CD4-positive, alpha-beta memory T cell (primary cell): ENCODE measurements around the gene PLEKHA1. TPM values are rescaled to one million over a fixed set of nuclear protein-coding genes. Genes with fewer than 3 reads are reported as not detected.

Experiments used
- CTCF ChIA-PET: fragments of 350-600 bp; sonication (Branson Sonifier 250); formaldehyde crosslinking; loops from one replicate; lab custom pipeline; 2021; ENCODE audit warnings: inconsistent platforms; ENCODE audit not compliant: partially characterized antibody; lab: Charles Lee
- POLR2A ChIA-PET: fragments of 350-600 bp; sonication (Branson Sonifier 250); formaldehyde crosslinking; loops from one replicate; lab custom pipeline; 2021; ENCODE audit not compliant: partially characterized antibody; lab: Charles Lee
- DNase-seq, 5 donors: peaks; one replicate each; pipeline versions ENCODE4 v3.0.0 to v3.0.0-alpha.2; 2020 to 2022; ENCODE audit warnings: mixed read lengths in 1 of 5
- H3K27ac ChIP-seq: one replicate; pipeline ENCODE4 v1.7.0; 2013; ENCODE audit warnings: low read depth, low read length
- H3K27me3 ChIP-seq: 2 replicates; pipeline ENCODE4 v1.7.0; 2013; ENCODE audit warnings: mild to moderate bottlenecking, low read length, moderate library complexity; ENCODE audit not compliant: insufficient read depth
- H3K36me3 ChIP-seq: 2 replicates; pipeline ENCODE4 v1.7.0; 2013; ENCODE audit warnings: mild to moderate bottlenecking, low read length, moderate library complexity; ENCODE audit not compliant: insufficient read depth
- H3K4me1 ChIP-seq: 2 replicates; pipeline ENCODE4 v1.7.0; 2013; ENCODE audit warnings: mild to moderate bottlenecking, low read length, moderate library complexity; ENCODE audit not compliant: insufficient read depth
- H3K4me3 ChIP-seq, 2 donors: one replicate each; pipeline ENCODE4 v1.7.0; 2013; ENCODE audit warnings: low read length in 2 of 2, mild to moderate bottlenecking in 1 of 2
- H3K9me3 ChIP-seq, 2 donors: one replicate each; pipeline ENCODE4 v1.7.0; 2013; ENCODE audit warnings: low read length in 2 of 2, control low read depth in 1 of 2; ENCODE audit not compliant: control insufficient read depth in 1 of 2
- H3K27ac Mint-ChIP-seq, 7 donors: one replicate each; pipeline ENCODE4 v1.8.0; 2020 to 2021; ENCODE audit warnings: mixed read lengths in 7 of 7, mild to moderate bottlenecking in 6 of 7, inconsistent platforms in 3 of 7, moderate library complexity in 3 of 7
- H3K27me3 Mint-ChIP-seq, 2 donors: one replicate each; pipeline ENCODE4 v1.8.0; 2020 to 2021; ENCODE audit warnings: mixed read lengths in 2 of 2
- H3K36me3 Mint-ChIP-seq, 2 donors: one replicate each; pipeline ENCODE4 v1.8.0; 2020 to 2021; ENCODE audit warnings: mixed read lengths in 2 of 2, inconsistent platforms in 1 of 2, mild to moderate bottlenecking in 1 of 2
- H3K4me1 Mint-ChIP-seq, 4 donors: one replicate each; pipeline ENCODE4 v1.8.0; 2020 to 2021; ENCODE audit warnings: mixed read lengths in 4 of 4, mild to moderate bottlenecking in 1 of 4
- H3K4me3 Mint-ChIP-seq, 8 donors: one replicate each; pipeline ENCODE4 v1.8.0; 2020 to 2021; ENCODE audit warnings: mixed read lengths in 8 of 8, mild to moderate bottlenecking in 7 of 8, moderate library complexity in 6 of 8, inconsistent platforms in 3 of 8
- H3K9me3 Mint-ChIP-seq, 8 donors: one replicate each; pipeline ENCODE4 v1.8.0; 2020 to 2021; ENCODE audit warnings: mixed read lengths in 8 of 8, mild to moderate bottlenecking in 5 of 8, inconsistent platforms in 3 of 8, moderate library complexity in 1 of 8
- intact Hi-C: fragments of 100-400 bp; cut with micrococcal nuclease; formaldehyde crosslinking; loops from one replicate; pipeline ENCODE4 v1.15.1; 2023
- polyA plus RNA-seq, 2 donors: library from polyadenylated mRNA; unstranded; fragments of 300-500 nt; fragmentation: Illumina TruSeq; gene quantifications; one replicate each; pipeline ENCODE4 v1.2.3, GENCODE V29; 2021
- total RNA-seq, 2 experiments: library from RNA; stranded (reverse); gene quantifications; one replicate each; pipeline ENCODE4 v1.2.3, GENCODE V29; 2021

Gene PLEKHA1
- total and polyA plus RNA-seq, 4 experiments from 2014 or later = 62.9 to 92.9 (median 80.1) TPM

- Mint-ChIP-seq H3K27ac (no peak overlapping the region), H3K27me3 (peaks cover 4 to 13% of the 10 kb centered on the region in 2 donors), H3K4me3 (no peak overlapping the region), H3K9me3 (peaks cover 0 to 2% (median 0%) of the 10 kb centered on the region in 8 donors), H3K4me1 (no peaks in the 10 kb centered on the region), H3K36me3 (no peaks in the 10 kb centered on the region)
- no peak overlapping the region for H3K27ac ChIP-seq
- intact Hi-C loops = no loop called here
- ChIA-PET CTCF (interaction anchor here (0.9 kb wide), 2 partner anchors 12 to 13 kb away, joined by 3 read pairs; no protein-coding TSS in a partner anchor), POLR2A (interaction anchor here (0.6 kb wide), 1 partner anchor 82 kb away, joined by 3 read pairs; no protein-coding TSS in a partner anchor)
- no peaks in the 10 kb centered on the region for H3K9me3 ChIP-seq
- H3K4me3 ChIP-seq = no peak overlapping the region
- H3K4me1 ChIP-seq = no peaks in the 10 kb centered on the region
- H3K27me3 ChIP-seq = no peaks in the 10 kb centered on the region
- DNase-seq = no peak
- no peaks in the 10 kb centered on the region for H3K36me3 ChIP-seq
Measured at GRCh38 chr10:122446668-122447423, 72.3 kb downstream of the PLEKHA1 start.

- no peaks in the 10 kb centered on the region for H3K9me3 ChIP-seq
- H3K9me3 Mint-ChIP-seq = peaks cover 0 to 2% (median 0%) of the 10 kb centered on the region in 8 donors
- POLR2A ChIA-PET = no interaction called here
- intact Hi-C loops = no loop called here
- H3K4me3 Mint-ChIP-seq = no peak overlapping the region
- no peaks in the 10 kb centered on the region for H3K27me3 ChIP-seq
- H3K4me3 ChIP-seq = no peak overlapping the region
- DNase-seq = no peak
- peaks cover 4 to 17% of the 10 kb centered on the region in 2 donors for H3K27me3 Mint-ChIP-seq
- no peaks in the 10 kb centered on the region for H3K36me3 Mint-ChIP-seq
- no peak overlapping the region for H3K27ac Mint-ChIP-seq
- no peaks in the 10 kb centered on the region for H3K4me1 ChIP-seq
- H3K4me1 Mint-ChIP-seq = no peaks in the 10 kb centered on the region
- H3K36me3 ChIP-seq = no peaks in the 10 kb centered on the region
- CTCF ChIA-PET = no interaction called here
- no peak overlapping the region for H3K27ac ChIP-seq
Measured at GRCh38 chr10:122448600-122448999, 74.1 kb downstream of the PLEKHA1 start.

- no peaks in the 10 kb centered on the region for H3K36me3 Mint-ChIP-seq
- H3K9me3 ChIP-seq = no peaks in the 10 kb centered on the region
- H3K27ac ChIP-seq = no peak overlapping the region
- no peaks in the 10 kb centered on the region for H3K4me1 ChIP-seq
- no peaks in the 10 kb centered on the region for H3K36me3 ChIP-seq
- H3K27me3 ChIP-seq = no peaks in the 10 kb centered on the region
- intact Hi-C loops = no loop called here
- no peak overlapping the region for H3K4me3 ChIP-seq
- ChIA-PET POLR2A (no interaction called here), CTCF (no interaction called here)
- H3K9me3 Mint-ChIP-seq = peaks cover 0 to 2% (median 0%) of the 10 kb centered on the region in 8 donors
- no peak for DNase-seq
- no peaks in the 10 kb centered on the region for H3K4me1 Mint-ChIP-seq
- H3K27ac Mint-ChIP-seq = no peak overlapping the region
- H3K27me3 Mint-ChIP-seq = peaks cover 4 to 18% of the 10 kb centered on the region in 2 donors
- no peak overlapping the region for H3K4me3 Mint-ChIP-seq
Measured at GRCh38 chr10:122449153-122449552, 74.6 kb downstream of the PLEKHA1 start.

GRCh38 chr10:122450353-122450990 is 76.0 kb downstream of the PLEKHA1 start:
- Histone ChIP-seq H3K4me1 (no peaks in the 10 kb centered on the region), H3K27ac (no peak overlapping the region), H3K4me3 (no peak overlapping the region), H3K36me3 (no peaks in the 10 kb centered on the region), H3K27me3 (peaks cover 4% of the 10 kb centered on the region), H3K9me3 (no peaks in the 10 kb centered on the region)
- H3K4me1 Mint-ChIP-seq = no peaks in the 10 kb centered on the region
- no peak overlapping the region for H3K4me3 Mint-ChIP-seq
- ChIA-PET CTCF (interaction anchor here (1.3 to 1.6 kb wide), 3 partner anchors 15 to 115 kb away, joined by 4 to 5 read pairs (median 4); no protein-coding TSS in a partner anchor), POLR2A (interaction anchor here (0.7 kb wide), 1 partner anchor 11 kb away, joined by 3 read pairs; no protein-coding TSS in a partner anchor)
- intact Hi-C loops = no loop called here
- H3K27ac Mint-ChIP-seq = no peak overlapping the region
- no peak for DNase-seq
- H3K9me3 Mint-ChIP-seq = peaks cover 0 to 2% (median 0%) of the 10 kb centered on the region in 8 donors
- H3K27me3 Mint-ChIP-seq = peaks cover 4 to 16% of the 10 kb centered on the region in 2 donors
- H3K36me3 Mint-ChIP-seq = no peaks in the 10 kb centered on the region

GRCh38 chr10:122454071-122454470 is 79.6 kb downstream of the PLEKHA1 start:
- Mint-ChIP-seq H3K36me3 (no peaks in the 10 kb centered on the region), H3K9me3 (peaks cover 0 to 2% (median 0%) of the 10 kb centered on the region in 8 donors), H3K4me1 (peaks cover 0 to 5% (median under 1%) of the 10 kb centered on the region in 4 donors), H3K4me3 (no peak overlapping the region), H3K27me3 (peaks cover 16 to 24% of the 10 kb centered on the region in 2 donors), H3K27ac (no peak overlapping the region)
- no peaks in the 10 kb centered on the region for H3K4me1 ChIP-seq
- H3K4me3 ChIP-seq = no peak overlapping the region
- peaks cover 15% of the 10 kb centered on the region for H3K27me3 ChIP-seq
- no peaks in the 10 kb centered on the region for H3K9me3 ChIP-seq
- no peaks in the 10 kb centered on the region for H3K36me3 ChIP-seq
- DNase-seq = no peak
- intact Hi-C loops = no loop called here
- ChIA-PET CTCF (no interaction called here), POLR2A (no interaction called here)
- H3K27ac ChIP-seq = no peak overlapping the region

- Mint-ChIP-seq H3K4me3 (no peak within 1 kb of the TSS), H3K4me1 (peaks cover 0 to 8% (median 2%) of the 10 kb centered on the region in 4 donors), H3K27me3 (peaks cover 19 to 28% of the 10 kb centered on the region in 2 donors), H3K27ac (no peak within 1 kb of the TSS), H3K36me3 (no peaks in the 10 kb centered on the region), H3K9me3 (peaks cover 0 to 2% (median 0%) of the 10 kb centered on the region in 8 donors)
- Histone ChIP-seq H3K4me3 (no peak within 1 kb of the TSS), H3K27me3 (peaks cover 21% of the 10 kb centered on the region), H3K4me1 (no peaks in the 10 kb centered on the region), H3K36me3 (no peaks in the 10 kb centered on the region), H3K27ac (no peak within 1 kb of the TSS), H3K9me3 (no peaks in the 10 kb centered on the region)
- no peak for DNase-seq
- ChIA-PET POLR2A (no interaction called here), CTCF (interaction anchor here (1.2 kb wide), 1 partner anchor 111 kb away, joined by 5 read pairs; no protein-coding TSS in a partner anchor)
- intact Hi-C loops = no loop called here
Measured at GRCh38 chr10:122454603-122455080, 80.1 kb downstream of the PLEKHA1 start, which contains the start of gene ARMS2. Gene ARMS2, plus strand, starts transcription at chr10:122454653. Its CDS starts 75 bp downstream, at chr10:122454728.
